ENCODE results near the gene CPEB2.

GRCh38 chr4:15021946-15022345 is 19.7 kb downstream of the CPEB2 start:
- TF ChIP-seq CTCF (IDR thresholded peaks at IDR 0.05; ENCODE audit: low read depth, low read length, poor library complexity, severe bottlenecking) (no peak), EZH2phosphoT487 (IDR thresholded peaks at IDR 0.05; ENCODE audit: borderline replicate concordance, low read length) (no peak)
